T47D (cell line): ENCODE results near the gene LIMS2.

ENCODE experiments used
- DNase-seq, 2 experiments: peaks; one replicate each; pipeline versions ENCODE4 v3.0.0 to v3.0.0-alpha.2; 2011 to 2012; ENCODE audit warnings: low read depth in 1 of 2, low spot score in 1 of 2
- JUND ChIP-seq: IDR thresholded peaks from 2 replicates; pipeline ENCODE4 v1.6.1; 2012; ENCODE audit warnings: low read depth
- in situ Hi-C: cut with HindIII; loops from 2 replicates; pipeline ENCODE4 v1.10.0; 2016; ENCODE audit warnings: low sequenced_read_pairs, low pct_unique_long_range_greater_than_20kb

The LIMS2 gene

GRCh38 chr2:127632592-127633489 lies 42.5 kb downstream of the LIMS2 start:
- no peak for TF ChIP-seq JUND
- in situ Hi-C loops, result no loop called here
- no peak for DNase-seq

GRCh38 chr2:127631997-127632581 lies 43.2 kb downstream of the LIMS2 start:
- in situ Hi-C loops, result no loop called here
- no peak for TF ChIP-seq JUND
- no peak for DNase-seq

GRCh38 chr2:127631541-127631996 lies 43.8 kb downstream of the LIMS2 start:
- in situ Hi-C loops, result no loop called here
- no peak for TF ChIP-seq JUND
- no peak for DNase-seq

DNA sequence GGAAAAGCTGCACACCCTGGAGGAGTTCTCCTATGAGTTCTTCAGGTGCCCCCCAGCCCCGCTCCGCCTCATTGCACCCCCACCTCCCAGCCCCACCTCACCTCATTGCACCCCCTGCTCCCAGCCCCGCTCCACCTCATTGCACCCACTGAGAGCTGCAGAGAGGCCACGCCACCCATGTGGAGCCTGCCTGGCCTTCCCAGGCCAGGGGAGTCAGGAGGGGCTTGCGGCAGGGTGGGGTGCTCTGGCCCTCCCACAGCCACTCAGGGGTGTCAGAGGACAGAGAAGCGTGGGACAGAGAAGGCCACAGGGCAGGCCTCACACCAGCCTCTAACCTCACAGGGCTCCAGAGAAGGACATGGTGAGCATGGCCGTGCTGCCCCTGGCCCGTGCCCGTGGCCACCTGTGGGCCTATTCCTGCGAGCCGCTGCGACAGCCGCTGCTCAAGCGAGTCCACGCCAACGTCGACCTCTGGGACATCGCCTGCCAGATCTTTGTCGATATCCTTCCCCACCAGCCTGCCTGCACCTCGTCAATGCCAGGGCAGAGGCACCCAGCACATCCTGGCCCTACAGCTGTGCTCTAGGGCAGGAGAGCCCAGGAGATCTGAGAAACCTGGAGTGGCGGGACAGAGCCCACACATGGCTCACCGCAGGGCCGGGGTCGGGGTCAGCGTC lies 44.3 kb downstream of the LIMS2 start:
- TF ChIP-seq JUND, result no peak
- in situ Hi-C loops, result no loop called here
- no peak for DNase-seq

DNA sequence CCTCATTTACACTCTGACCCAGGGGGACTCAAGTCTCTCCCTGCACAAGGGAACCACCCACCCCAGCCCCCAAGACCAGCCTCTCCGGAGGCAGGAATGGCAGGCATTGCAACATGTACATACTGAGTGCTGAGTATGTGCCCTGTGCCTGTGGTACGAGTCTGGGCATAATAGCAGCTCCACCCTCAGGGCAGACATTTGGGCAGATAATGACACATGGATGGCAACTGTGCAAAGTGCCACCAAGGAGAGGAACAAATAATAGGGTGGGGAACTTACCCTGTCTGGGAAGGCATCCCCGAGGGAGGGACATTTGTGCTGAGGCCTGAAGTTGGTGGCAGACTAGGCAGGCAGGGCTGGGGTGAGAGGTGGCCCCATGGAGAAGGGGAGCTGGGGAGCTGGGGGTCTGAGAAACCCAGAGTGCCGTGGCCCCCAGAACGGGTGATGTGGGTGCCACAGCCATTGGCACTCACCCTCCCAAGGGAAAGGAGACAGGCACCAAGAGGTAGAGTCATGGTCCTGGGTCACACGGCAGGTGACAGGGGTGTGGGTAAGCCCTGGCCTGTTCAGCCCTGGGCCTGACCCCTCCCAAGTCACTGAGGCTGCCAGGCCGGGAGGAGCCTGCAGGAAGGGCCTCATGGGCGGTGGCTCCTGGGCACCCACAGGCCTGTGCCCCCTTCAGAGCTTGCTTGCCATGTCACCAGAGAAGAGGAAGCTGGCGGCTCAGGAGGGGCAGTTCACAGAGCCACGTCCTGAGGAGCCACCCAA lies 45.0 kb downstream of the LIMS2 start:
- in situ Hi-C loops, result no loop called here
- no peak for TF ChIP-seq JUND
- DNase-seq, result peak in 1 of 2 experiments; percentile 12

GRCh38 chr2:127629637-127630036 lies 45.7 kb downstream of the LIMS2 start:
- in situ Hi-C loops, result no loop called here
- no peak for TF ChIP-seq JUND
- no peak for DNase-seq

DNA sequence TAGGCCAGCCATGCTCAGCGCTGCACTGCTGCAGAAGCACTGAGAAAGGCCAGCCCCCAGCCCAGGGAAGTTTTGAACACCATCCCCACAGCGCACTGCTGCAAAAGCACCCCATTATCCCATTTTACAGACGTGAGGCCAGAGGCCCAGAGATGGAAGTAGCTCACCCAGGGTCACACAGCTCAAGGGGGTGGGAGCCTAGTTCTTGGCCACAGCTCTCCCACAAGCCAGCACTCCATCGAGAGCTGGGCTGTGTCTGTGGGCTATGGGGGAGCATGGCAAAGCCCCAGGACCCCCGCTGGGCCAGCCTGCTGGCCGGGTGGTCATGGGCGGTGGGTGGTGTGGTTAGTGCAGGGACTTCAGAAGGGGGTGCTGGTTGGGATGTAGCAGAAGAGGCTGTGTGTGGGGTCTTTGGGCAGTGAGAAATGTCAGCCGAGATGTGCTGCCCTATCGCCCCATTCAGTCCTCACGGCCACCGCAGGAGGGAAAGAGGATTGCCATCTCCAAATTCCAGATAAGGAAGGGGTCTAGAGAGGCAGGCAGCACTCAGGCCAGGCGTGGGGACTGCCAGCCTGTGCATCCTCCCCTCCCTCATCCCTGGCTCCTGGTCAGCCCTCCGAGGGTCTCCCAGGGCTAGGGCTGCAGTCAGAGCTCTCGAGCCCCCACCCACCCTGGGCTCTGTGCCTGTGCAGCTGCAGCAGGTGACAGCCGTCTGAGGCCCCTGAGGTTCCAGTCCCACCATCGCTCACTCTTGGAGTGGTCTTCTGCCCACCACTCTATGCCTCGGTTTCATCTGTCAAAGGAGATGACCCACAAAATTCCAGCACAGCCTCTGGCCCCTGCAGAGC lies 46.3 kb downstream of the LIMS2 start:
- DNase-seq, result no peak
- in situ Hi-C loops, result no loop called here
- no peak for TF ChIP-seq JUND

DNA sequence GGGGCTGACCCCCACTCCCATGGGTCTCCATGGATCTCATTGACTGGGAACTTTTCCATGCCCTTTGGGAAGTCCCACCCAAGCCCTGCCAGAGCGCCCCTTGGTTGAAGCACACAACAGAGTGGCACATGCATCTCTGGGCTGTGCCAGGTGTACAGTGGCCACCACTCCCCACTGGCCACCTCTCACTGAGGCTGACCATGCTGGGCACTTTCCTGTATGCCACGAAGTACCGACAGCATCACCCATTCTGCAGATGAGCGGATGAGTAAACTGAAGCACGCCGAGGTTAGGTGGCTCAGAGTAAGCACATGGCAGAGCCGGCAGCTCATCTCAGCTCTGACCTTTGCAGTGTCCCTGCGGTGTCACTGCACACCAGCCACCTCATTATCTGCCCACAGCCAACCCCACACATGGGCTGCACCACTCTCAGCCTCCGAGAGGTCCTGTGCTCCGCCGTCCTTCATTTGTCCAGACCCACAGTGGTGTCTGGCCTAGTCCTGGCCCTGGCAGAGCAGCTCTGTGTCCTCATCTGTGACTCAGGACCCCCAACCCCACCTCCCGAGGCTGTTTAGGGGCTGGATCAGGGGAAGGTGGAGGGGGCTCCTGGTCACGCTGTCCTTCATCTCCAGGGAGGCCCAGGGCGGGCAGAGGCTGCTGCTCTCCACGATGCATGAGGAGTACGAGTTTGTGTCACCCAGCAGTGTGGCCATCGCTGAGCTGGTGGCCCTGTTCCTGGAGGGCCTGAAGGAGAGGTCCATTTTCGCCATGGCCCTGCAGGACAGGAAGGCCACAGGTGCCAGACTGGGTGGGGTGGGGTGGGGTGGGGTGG lies 47.4 kb downstream of the LIMS2 start:
- DNase-seq, result no peak
- TF ChIP-seq JUND, result no peak
- in situ Hi-C loops, result no loop called here

DNA sequence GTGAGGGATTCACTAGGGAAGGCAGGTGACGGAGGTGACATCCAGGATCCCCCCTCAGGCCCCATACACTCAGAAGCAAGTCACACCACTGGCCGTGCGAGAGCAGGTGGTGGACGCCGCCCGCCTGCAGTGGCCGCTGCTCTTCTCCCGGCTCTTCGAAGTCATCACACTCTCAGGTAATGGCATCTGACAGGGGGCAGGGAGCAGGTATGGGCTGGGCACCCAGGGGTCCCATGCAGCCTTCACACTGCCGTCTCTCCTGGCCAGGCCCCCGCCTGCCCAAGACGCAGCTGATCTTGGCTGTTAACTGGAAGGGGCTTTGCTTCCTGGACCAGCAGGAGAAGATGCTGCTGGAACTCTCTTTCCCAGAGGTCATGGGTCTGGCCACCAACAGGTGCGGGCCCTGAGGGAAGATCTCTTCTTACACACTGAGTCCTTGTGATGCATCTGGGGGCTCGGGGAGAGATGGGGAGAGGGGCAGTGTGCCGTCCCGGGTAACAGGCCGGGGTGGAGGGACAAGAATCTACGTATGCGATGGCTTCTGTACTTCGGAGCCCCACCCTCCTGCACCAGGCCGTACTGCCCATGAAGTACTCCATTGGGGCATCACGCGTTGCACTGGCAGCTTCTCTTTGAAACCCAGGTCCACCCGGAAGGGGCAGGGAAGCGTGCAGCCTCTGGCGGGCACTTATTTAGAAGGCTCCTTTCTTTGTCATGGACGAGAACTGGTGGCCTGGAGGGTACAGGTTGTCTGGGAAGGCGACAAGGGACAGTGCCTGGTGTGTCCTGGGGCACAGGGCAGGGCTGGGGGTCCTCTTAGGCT lies 48.2 kb downstream of the LIMS2 start:
- in situ Hi-C loops, result no loop called here
- TF ChIP-seq JUND, result no peak
- DNase-seq, result no peak

DNA sequence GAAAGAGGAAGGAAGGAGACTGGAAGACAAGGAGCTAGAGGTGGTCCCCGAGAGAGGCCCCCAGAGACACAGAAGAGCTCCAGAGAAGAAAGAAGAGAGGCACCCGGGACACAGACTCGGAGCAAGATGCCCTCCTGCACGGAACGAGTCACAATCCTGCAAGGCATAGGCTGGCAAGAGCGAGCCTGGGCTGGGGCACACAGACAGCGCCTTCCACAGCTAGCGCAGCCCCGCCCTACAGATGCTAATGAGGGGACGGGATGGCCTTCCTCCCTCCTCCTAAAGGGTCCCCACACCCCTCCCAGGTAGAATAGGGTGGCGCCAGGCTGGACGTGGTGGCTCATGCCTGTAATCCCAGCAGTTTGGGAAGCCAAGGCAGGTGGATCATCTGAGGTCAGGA lies 49.2 kb downstream of the LIMS2 start:
- in situ Hi-C loops, result no loop called here
- no peak for DNase-seq
- no peak for TF ChIP-seq JUND

GRCh38 chr2:127625572-127625951 lies 49.8 kb downstream of the LIMS2 start:
- in situ Hi-C loops, result no loop called here
- no peak for DNase-seq
- no peak for TF ChIP-seq JUND
